B cell (primary cell): ENCODE results near the gene TLL2. TPM values are rescaled to one million over a fixed set of nuclear protein-coding genes. Genes with fewer than 3 reads are reported as not detected.

Source experiments
- ATAC-seq: fragments of 200-7000 bp; cut with Tn5 transposase; one replicate; pipeline ENCODE4 v1.10.0; 2021; ENCODE audit warnings: low read depth, mild to moderate bottlenecking, moderate number of reproducible peaks, moderate library complexity
- CTCF ChIA-PET: fragments of 350-600 bp; sonication (Branson Sonifier 250); formaldehyde crosslinking; loops from one replicate; lab custom pipeline; 2021; ENCODE audit warnings: antibody characterized with exemption, inconsistent platforms; lab: Charles Lee
- POLR2A ChIA-PET: fragments of 350-600 bp; sonication (Branson Sonifier 250); formaldehyde crosslinking; loops from one replicate; lab custom pipeline; 2021; ENCODE audit warnings: antibody characterized with exemption; lab: Charles Lee
- DNase-seq: peaks from one replicate; pipeline ENCODE4 v3.0.0; 2013
- H2AFZ ChIP-seq: 2 replicates; pipeline ENCODE4 v1.6.1; 2012; ENCODE audit warnings: mild to moderate bottlenecking, low read depth, low read length; ENCODE audit not compliant: insufficient read depth, poor library complexity, severe bottlenecking
- H3K27ac ChIP-seq, 2 donors: 1 replicate in 1 of 2; 2 replicates in 1 of 2; pipeline ENCODE4 v1.5.1; 2012 to 2013; ENCODE audit warnings: low read length in 2 of 2, mild to moderate bottlenecking in 2 of 2, moderate library complexity in 1 of 2
- H3K27me3 ChIP-seq, 4 experiments: fragments of 200-600 bp in 1 of 4; sonication (generic) in 1 of 4; replicated peaks in 1 of 4; 1 replicate in 2 of 4; 2 replicates in 2 of 4; pipeline versions ENCODE4 v1.6.1 to v1.7.0; 2013 to 2016; ENCODE audit warnings: low read length in 3 of 4, mild to moderate bottlenecking in 2 of 4, mixed read lengths in 1 of 4, moderate library complexity in 1 of 4; ENCODE audit not compliant: insufficient read depth in 4 of 4, control insufficient read depth in 3 of 4; ENCODE audit errors: control extremely low read depth in 1 of 4
- H3K36me3 ChIP-seq, 2 experiments: replicated peaks in 1 of 2; 1 replicate in 1 of 2; 2 replicates in 1 of 2; pipeline versions ENCODE4 v1.6.1 to v1.7.1; 2013; ENCODE audit warnings: low read length in 1 of 2; ENCODE audit not compliant: insufficient read depth in 2 of 2, control insufficient read depth in 1 of 2; ENCODE audit errors: control extremely low read depth in 1 of 2, extremely low read depth in 1 of 2
- H3K4me1 ChIP-seq, 2 donors: fragments of 200-600 bp in 1 of 2; sonication (generic) in 1 of 2; 1 replicate in 1 of 2; 2 replicates in 1 of 2; pipeline versions ENCODE4 v1.5.1 to v1.6.1; 2013 to 2017; ENCODE audit warnings: low read length in 2 of 2; ENCODE audit not compliant: control insufficient read depth in 2 of 2, insufficient read depth in 2 of 2
- H3K4me2 ChIP-seq: replicated peaks from 2 replicates; pipeline ENCODE3; 2012; ENCODE audit warnings: mild to moderate bottlenecking, low read depth, low read length; ENCODE audit not compliant: poor library complexity, severe bottlenecking
- H3K4me3 ChIP-seq, 5 experiments: fragments of 200-600 bp in 1 of 5; sonication (generic) in 1 of 5; 1 replicate in 3 of 5; 2 replicates in 2 of 5; pipeline versions ENCODE4 v1.5.1 to v1.7.0; 2011 to 2016; ENCODE audit warnings: low read length in 4 of 5, mild to moderate bottlenecking in 4 of 5, low read depth in 2 of 5, control low read depth in 1 of 5, moderate library complexity in 1 of 5; ENCODE audit not compliant: insufficient read depth in 1 of 5; ENCODE audit errors: control extremely low read depth in 1 of 5, extremely low read depth in 1 of 5
- H3K79me2 ChIP-seq: fragments of 200-600 bp; sonication (generic); one replicate; pipeline ENCODE4 v1.6.0; 2016; ENCODE audit warnings: low read length; ENCODE audit not compliant: control insufficient read depth, insufficient read depth
- H3K9ac ChIP-seq: fragments of 200-600 bp; sonication (generic); 2 replicates; pipeline ENCODE4 v1.6.1; 2017; ENCODE audit warnings: mild to moderate bottlenecking, low read length, moderate library complexity
- H3K9me3 ChIP-seq, 3 donors: one replicate each; pipeline versions ENCODE4 v1.6.1 to v1.7.1; 2013; ENCODE audit warnings: low read length in 2 of 3; ENCODE audit not compliant: control insufficient read depth in 2 of 3, insufficient read depth in 1 of 3; ENCODE audit errors: control extremely low read depth in 1 of 3
- H4K20me1 ChIP-seq: 2 replicates; pipeline ENCODE4 v1.6.0; 2012; ENCODE audit warnings: mild to moderate bottlenecking, low read length; ENCODE audit not compliant: insufficient read depth, control insufficient read depth, poor library complexity, severe bottlenecking
- H3K27ac Mint-ChIP-seq: one replicate; pipeline ENCODE4 v1.8.0; 2021; ENCODE audit warnings: mixed read lengths
- H3K27me3 Mint-ChIP-seq: one replicate; pipeline ENCODE4 v1.8.0; 2021; ENCODE audit warnings: mixed read lengths
- H3K4me1 Mint-ChIP-seq: one replicate; pipeline ENCODE4 v1.8.0; 2021; ENCODE audit warnings: mixed read lengths
- H3K4me3 Mint-ChIP-seq: one replicate; pipeline ENCODE4 v1.8.0; 2021; ENCODE audit warnings: mixed read lengths
- H3K9me3 Mint-ChIP-seq: one replicate; pipeline ENCODE4 v1.8.0; 2022; ENCODE audit warnings: mixed read lengths; ENCODE audit not compliant: insufficient read depth
- EZH2 ChIP-seq: IDR thresholded peaks from 2 replicates; pipeline ENCODE4 v1.6.1; 2012; ENCODE audit warnings: borderline replicate concordance, low read depth, mild to moderate bottlenecking, moderate library complexity, low read length; ENCODE audit not compliant: insufficient read depth, poor library complexity, severe bottlenecking
- WGBS: methylation state at CpG from one replicate; pipeline ENCODE4 v1.1.5; 2013; ENCODE audit warnings: missing lambda C conversion rate; ENCODE audit not compliant: insufficient coverage; 5-methylcytosine and 5-hydroxymethylcytosine counted together
- intact Hi-C: fragments of 100-400 bp; cut with micrococcal nuclease; formaldehyde crosslinking; loops from one replicate; pipeline ENCODE4 v1.10.0; 2022
- polyA plus RNA-seq: library from polyadenylated mRNA; depleted of rRNA; stranded (reverse); fragments of >200 nt; gene quantifications from 2 replicates; pipeline ENCODE4 v1.2.3, GENCODE V29; 2012
- total RNA-seq, 2 donors: library from RNA; stranded (reverse); fragments of 120-200 nt in 1 of 2; gene quantifications; 1 replicate in 1 of 2; 2 replicates in 1 of 2; pipeline versions ENCODE4 v1.2.3 to v1.2.4, GENCODE V29; 2013 to 2022
- TF ChIP-seq, protein P1 (sequence below): fragments of 200-600 bp; IDR thresholded peaks from one replicate; pipeline ENCODE4 v1.8.0; 2022; ENCODE audit warnings: antibody characterized with exemption, mild to moderate bottlenecking

Gene TLL2
- total and polyA plus RNA-seq, 2 donors (not counting 1 experiment from before 2014, with no cell fraction given), result 0.13 to 0.47 TPM

DNA sequence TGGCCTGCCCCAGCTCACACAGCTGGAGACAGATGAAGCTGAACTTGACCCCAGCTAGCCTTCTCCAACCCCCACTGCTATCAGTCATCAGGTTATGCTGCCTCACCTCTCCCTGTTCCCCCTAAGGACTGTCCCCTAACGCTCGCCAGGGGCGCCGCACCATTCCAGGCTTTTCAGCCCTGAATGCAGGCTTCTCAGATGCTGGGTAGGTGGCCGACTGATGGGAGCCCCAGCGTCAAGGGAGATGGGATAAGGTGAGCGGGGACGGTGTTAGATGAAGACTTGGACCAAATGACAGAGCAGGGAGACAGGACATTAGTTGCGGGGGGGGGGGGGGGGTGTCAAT lies 139.1 kb downstream of the TLL2 start:
- Histone ChIP-seq H3K9ac (peak overlapping the region; percentile 62), H3K27me3 (peaks cover 0 to 8% (median 0%) of the 10 kb centered on the region in 4 experiments), H3K9me3 (no peaks in the 10 kb centered on the region), H4K20me1 (no peaks in the 10 kb centered on the region), H3K4me2 (peak overlapping the region; percentile 91), H3K79me2 (no peaks in the 10 kb centered on the region), H3K4me1 (peaks cover 6 to 13% of the 10 kb centered on the region in 2 donors), H3K4me3 (peak overlapping the region in 3 of 5 experiments; percentile 35 to 63 (median 58)), H3K36me3 (no peaks in the 10 kb centered on the region), H2AFZ (peak overlapping the region; percentile 84), H3K27ac (no peak overlapping the region)
- no peak overlapping the region for H3K27ac Mint-ChIP-seq
- H3K4me1 Mint-ChIP-seq, result peaks cover 15% of the 10 kb centered on the region
- peaks cover 28% of the 10 kb centered on the region for H3K27me3 Mint-ChIP-seq
- DNase-seq, result no peak
- 21% methylated on average over 5 of the region's 9 CpGs for WGBS
- CTCF ChIA-PET, result interaction anchor here (0.5 to 3.1 kb wide), 12 partner anchors 9 to 983 kb away, joined by 3 to 19 read pairs (median 4); partner anchors contain the start of gene TLL2
- no peaks in the 10 kb centered on the region for H3K9me3 Mint-ChIP-seq
- no peak for ATAC-seq
- POLR2A ChIA-PET, result no interaction called here
- no peak for TF ChIP-seq EZH2
- TF ChIP-seq, protein P1, sequence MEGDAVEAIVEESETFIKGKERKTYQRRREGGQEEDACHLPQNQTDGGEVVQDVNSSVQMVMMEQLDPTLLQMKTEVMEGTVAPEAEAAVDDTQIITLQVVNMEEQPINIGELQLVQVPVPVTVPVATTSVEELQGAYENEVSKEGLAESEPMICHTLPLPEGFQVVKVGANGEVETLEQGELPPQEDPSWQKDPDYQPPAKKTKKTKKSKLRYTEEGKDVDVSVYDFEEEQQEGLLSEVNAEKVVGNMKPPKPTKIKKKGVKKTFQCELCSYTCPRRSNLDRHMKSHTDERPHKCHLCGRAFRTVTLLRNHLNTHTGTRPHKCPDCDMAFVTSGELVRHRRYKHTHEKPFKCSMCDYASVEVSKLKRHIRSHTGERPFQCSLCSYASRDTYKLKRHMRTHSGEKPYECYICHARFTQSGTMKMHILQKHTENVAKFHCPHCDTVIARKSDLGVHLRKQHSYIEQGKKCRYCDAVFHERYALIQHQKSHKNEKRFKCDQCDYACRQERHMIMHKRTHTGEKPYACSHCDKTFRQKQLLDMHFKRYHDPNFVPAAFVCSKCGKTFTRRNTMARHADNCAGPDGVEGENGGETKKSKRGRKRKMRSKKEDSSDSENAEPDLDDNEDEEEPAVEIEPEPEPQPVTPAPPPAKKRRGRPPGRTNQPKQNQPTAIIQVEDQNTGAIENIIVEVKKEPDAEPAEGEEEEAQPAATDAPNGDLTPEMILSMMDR, result no peak
- intact Hi-C loops, result no loop called here
- peak overlapping the region; percentile 86 for H3K4me3 Mint-ChIP-seq

DNA sequence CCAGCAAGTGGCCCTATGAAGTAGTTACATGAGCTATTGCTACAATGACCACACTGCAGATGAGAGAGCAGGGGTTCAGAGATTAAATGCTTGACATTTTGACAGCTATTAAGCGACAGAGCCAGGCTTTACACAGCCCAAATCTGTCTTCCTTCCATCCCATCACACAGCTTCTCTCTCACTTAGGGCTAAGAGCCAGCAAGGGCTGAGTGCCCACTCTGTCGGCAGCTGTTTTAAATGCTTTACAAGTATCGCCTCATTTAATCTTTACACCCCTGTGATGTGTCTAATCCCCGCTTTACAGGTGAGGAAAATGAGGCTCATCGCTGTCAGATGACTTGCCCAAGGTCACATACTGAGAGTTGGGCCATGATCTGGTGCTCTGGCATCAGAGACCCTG lies 139.7 kb downstream of the TLL2 start:
- H3K4me3 ChIP-seq, result no peak overlapping the region
- H3K27me3 ChIP-seq, result peaks cover 0 to 8% (median 0%) of the 10 kb centered on the region in 4 experiments
- no peaks in the 10 kb centered on the region for H4K20me1 ChIP-seq
- H3K27ac ChIP-seq, result no peak overlapping the region
- ChIA-PET CTCF (interaction anchor here (0.5 to 3.1 kb wide), 6 partner anchors 9 to 982 kb away, joined by 3 to 19 read pairs (median 6); no protein-coding TSS in a partner anchor), POLR2A (no interaction called here)
- TF ChIP-seq, protein P1, result no peak
- TF ChIP-seq EZH2, result no peak
- Mint-ChIP-seq H3K9me3 (no peaks in the 10 kb centered on the region), H3K27me3 (peaks cover 28% of the 10 kb centered on the region), H3K4me3 (peak overlapping the region; percentile 86), H3K4me1 (peaks cover 15% of the 10 kb centered on the region), H3K27ac (no peak overlapping the region)
- no peak overlapping the region for H3K4me2 ChIP-seq
- H2AFZ ChIP-seq, result no peak overlapping the region
- H3K79me2 ChIP-seq, result no peaks in the 10 kb centered on the region
- H3K4me1 ChIP-seq, result peaks cover 6 to 13% of the 10 kb centered on the region in 2 donors
- intact Hi-C loops, result no loop called here
- H3K9me3 ChIP-seq, result no peaks in the 10 kb centered on the region
- H3K9ac ChIP-seq, result no peak overlapping the region
- no peaks in the 10 kb centered on the region for H3K36me3 ChIP-seq
- ATAC-seq, result no peak
- 97% methylated on average over 5 of the region's 5 CpGs for WGBS
- no peak for DNase-seq
